IMR-90 (cell line): ENCODE data around the gene PCNX2. TPM values are rescaled to one million over a fixed set of nuclear protein-coding genes. Genes with fewer than 3 reads are reported as not detected.
A peak's percentile ranks its signal among the peaks of the same experiment; 100 is the strongest.

Source experiments
- ATAC-seq: fragments of 200-7000 bp; cut with Tn5 transposase; 2 replicates; pipeline ENCODE4 v1.9.1; 2020; ENCODE audit warnings: low read depth, mild to moderate bottlenecking, moderate library complexity
- BruUV-seq: library from RNA; stranded (reverse); fragments of 400-500 nt; replicated peaks from 2 replicates; lab custom pipeline; 2021; lab: Mats Ljungman, UMichigan
- CTCF ChIA-PET: fragments of 300-600 bp; formaldehyde crosslinking; extraction: SDS; loops from one replicate; lab custom pipeline; 2021; ENCODE audit warnings: antibody characterized with exemption; lab: Yijun Ruan, JAX
- POLR2A ChIA-PET: fragments of 300-600 bp; sonication (Branson Sonifier 250); formaldehyde crosslinking; loops from one replicate; lab custom pipeline; 2022; ENCODE audit warnings: antibody characterized with exemption; ENCODE audit not compliant: unreplicated experiment; lab: Charles Lee
- DNase-seq: peaks from one replicate; pipeline ENCODE4 v3.0.0; 2013
- H2AFZ ChIP-seq: replicated peaks from 2 replicates; pipeline ENCODE3; 2013; ENCODE audit warnings: low read length, mild to moderate bottlenecking; ENCODE audit not compliant: poor library complexity
- H2AK5ac ChIP-seq: 2 replicates; pipeline ENCODE4 v1.6.1; 2013; ENCODE audit warnings: low read depth, low read length, inconsistent platforms
- H2AK9ac ChIP-seq: replicated peaks from 2 replicates; pipeline ENCODE3; 2013; ENCODE audit warnings: mild to moderate bottlenecking, low read depth, low read length, moderate library complexity; ENCODE audit not compliant: poor library complexity
- H2BK120ac ChIP-seq: 2 replicates; pipeline ENCODE4 v1.6.1; 2013; ENCODE audit warnings: low read depth, low read length, inconsistent platforms
- H2BK15ac ChIP-seq: 3 replicates; pipeline ENCODE4 v1.6.1; 2013; ENCODE audit warnings: low read depth, low read length, inconsistent platforms
- H2BK20ac ChIP-seq: 2 replicates; pipeline ENCODE4 v1.6.1; 2013; ENCODE audit warnings: low read depth, mild to moderate bottlenecking, inconsistent platforms, low read length, moderate library complexity
- H2BK5ac ChIP-seq: 2 replicates; pipeline ENCODE4 v1.6.1; 2013; ENCODE audit warnings: mild to moderate bottlenecking, low read depth, low read length, inconsistent platforms; ENCODE audit not compliant: poor library complexity, severe bottlenecking
- H3K14ac ChIP-seq: replicated peaks from 2 replicates; pipeline ENCODE4 v1.6.1; 2013; ENCODE audit warnings: low read depth, low read length, inconsistent platforms
- H3K18ac ChIP-seq: 2 replicates; pipeline ENCODE4 v1.6.1; 2013; ENCODE audit warnings: low read depth, low read length, control low read depth
- H3K23ac ChIP-seq: 2 replicates; pipeline ENCODE4 v1.6.1; 2013; ENCODE audit warnings: low read depth, low read length, inconsistent platforms
- H3K27ac ChIP-seq: 2 replicates; pipeline ENCODE4 v1.5.1; 2013; ENCODE audit warnings: mild to moderate bottlenecking, control low read depth, low read length; ENCODE audit not compliant: insufficient read depth
- H3K27me3 ChIP-seq: 2 replicates; pipeline ENCODE4 v1.6.1; 2013; ENCODE audit warnings: low read length; ENCODE audit not compliant: control insufficient read depth, insufficient read depth
- H3K36me3 ChIP-seq: 2 replicates; pipeline ENCODE4 v1.6.1; 2013; ENCODE audit warnings: low read length, mixed read lengths; ENCODE audit not compliant: control insufficient read depth, insufficient read depth
- H3K4ac ChIP-seq: 2 replicates; pipeline ENCODE4 v1.6.1; 2013; ENCODE audit warnings: low read depth, low read length, inconsistent platforms
- H3K4me1 ChIP-seq: 2 replicates; pipeline ENCODE4 v1.6.1; 2013; ENCODE audit warnings: low read length, mixed read lengths; ENCODE audit not compliant: control insufficient read depth, insufficient read depth
- H3K4me2 ChIP-seq: 2 replicates; pipeline ENCODE4 v1.6.1; 2013; ENCODE audit warnings: low read depth, mild to moderate bottlenecking, control low read depth, low read length, moderate library complexity
- H3K4me3 ChIP-seq: 2 replicates; pipeline ENCODE4 v1.5.1; 2013; ENCODE audit warnings: low read depth, mild to moderate bottlenecking, control low read depth, low read length, moderate library complexity; ENCODE audit not compliant: insufficient read depth
- H3K56ac ChIP-seq: 2 replicates; pipeline ENCODE4 v1.6.1; 2013; ENCODE audit warnings: low read length, inconsistent platforms; ENCODE audit not compliant: insufficient read depth; ENCODE audit errors: extremely low read depth
- H3K79me1 ChIP-seq, 2 experiments: 2 replicates each; pipeline ENCODE4 v1.6.1; 2013; ENCODE audit warnings: low read length in 2 of 2, inconsistent platforms in 1 of 2, low read depth in 1 of 2
- H3K9ac ChIP-seq: 2 replicates; pipeline ENCODE4 v1.6.1; 2013; ENCODE audit warnings: low read depth, low read length, control low read depth
- H3K9me1 ChIP-seq: 2 replicates; pipeline ENCODE4 v1.6.1; 2013; ENCODE audit warnings: low read length, inconsistent platforms; ENCODE audit not compliant: insufficient read depth
- H3K9me3 ChIP-seq: 2 replicates; pipeline ENCODE4 v1.6.1; 2013; ENCODE audit warnings: low read length; ENCODE audit not compliant: control insufficient read depth, insufficient read depth
- H4K20me1 ChIP-seq: 2 replicates; pipeline ENCODE4 v1.6.1; 2013; ENCODE audit warnings: low read length, inconsistent platforms; ENCODE audit not compliant: insufficient read depth
- H4K5ac ChIP-seq: 2 replicates; pipeline ENCODE4 v1.6.1; 2013; ENCODE audit warnings: mild to moderate bottlenecking, low read depth, low read length, control low read depth
- H4K8ac ChIP-seq, 2 experiments: 2 replicates each; pipeline ENCODE4 v1.6.1; 2013; ENCODE audit warnings: low read depth in 2 of 2, low read length in 2 of 2, control low read depth in 1 of 2, inconsistent platforms in 1 of 2
- H4K91ac ChIP-seq: 2 replicates; pipeline ENCODE4 v1.6.1; 2013; ENCODE audit warnings: low read depth, low read length, inconsistent platforms; ENCODE audit not compliant: insufficient read depth
- CHD1 ChIP-seq: IDR thresholded peaks from 2 replicates; pipeline ENCODE4 v1.6.1; 2012; ENCODE audit warnings: low read depth, low read length, improper control_type of control experiment
- MAFK ChIP-seq: IDR thresholded peaks from 2 replicates; pipeline ENCODE4 v1.6.1; 2012; ENCODE audit warnings: low read depth, low read length, improper control_type of control experiment
- MXI1 ChIP-seq: IDR thresholded peaks from 2 replicates; pipeline ENCODE4 v1.6.1; 2012; ENCODE audit warnings: low read depth, mild to moderate bottlenecking, low read length, moderate library complexity, borderline replicate concordance
- RAD21 ChIP-seq: IDR thresholded peaks from 2 replicates; pipeline ENCODE4 v1.6.1; 2012; ENCODE audit warnings: low read length, improper control_type of control experiment
- RFX5 ChIP-seq: IDR thresholded peaks from 2 replicates; pipeline ENCODE4 v1.8.0; 2012; ENCODE audit warnings: low read depth, mild to moderate bottlenecking, low read length, moderate library complexity
- WGBS, 2 experiments: methylation state at CpG; one replicate each; pipeline versions ENCODE4 v1.1.5 to v1.1.7; 2013; ENCODE audit warnings: missing lambda C conversion rate in 2 of 2; ENCODE audit not compliant: insufficient read length in 1 of 2; ENCODE audit errors: extremely low coverage in 2 of 2; 5-methylcytosine and 5-hydroxymethylcytosine counted together
- dilution Hi-C: fragments of 300-500 bp; cut with HindIII; formaldehyde crosslinking; loops from one replicate; pipeline ENCODE4 v1.14.3; 2018; ENCODE audit warnings: low sequenced_read_pairs; ENCODE audit not compliant: unreplicated experiment
- in situ Hi-C: fragments of 300-500 bp; cut with MboI; formaldehyde crosslinking; loops from 3 replicates; pipeline ENCODE4 v1.14.3; 2019; ENCODE audit warnings: low sequenced_read_pairs, inconsistent platforms, mixed read lengths
- intact Hi-C: fragments of 100-400 bp; cut with micrococcal nuclease; formaldehyde crosslinking; loops from 2 replicates; pipeline ENCODE4 v1.10.0; 2022
- polyA plus RNA-seq, 3 experiments: library from polyadenylated mRNA; depleted of rRNA; stranded (reverse); fragments of >200 nt; gene quantifications; 2 replicates each; pipeline ENCODE4 v1.2.3, GENCODE V29; 2012; ENCODE audit warnings: low replicate concordance in 1 of 3
- total RNA-seq: library from RNA; depleted of rRNA; stranded (reverse); fragments of >200 nt; gene quantifications from 2 replicates; pipeline ENCODE4 v1.2.3, GENCODE V29; 2012
- TF ChIP-seq, protein P1 (sequence below): conservative IDR thresholded peaks from 2 replicates; pipeline ENCODE4 v1.5.1; 2012; ENCODE audit warnings: mild to moderate bottlenecking, low read depth, low read length, improper control_type of control experiment

PCNX2 gene
- total and polyA plus RNA-seq, 2 of the 4 experiments (the other 2 are of a cell fraction) = 15.9 to 22.6 TPM

DNA sequence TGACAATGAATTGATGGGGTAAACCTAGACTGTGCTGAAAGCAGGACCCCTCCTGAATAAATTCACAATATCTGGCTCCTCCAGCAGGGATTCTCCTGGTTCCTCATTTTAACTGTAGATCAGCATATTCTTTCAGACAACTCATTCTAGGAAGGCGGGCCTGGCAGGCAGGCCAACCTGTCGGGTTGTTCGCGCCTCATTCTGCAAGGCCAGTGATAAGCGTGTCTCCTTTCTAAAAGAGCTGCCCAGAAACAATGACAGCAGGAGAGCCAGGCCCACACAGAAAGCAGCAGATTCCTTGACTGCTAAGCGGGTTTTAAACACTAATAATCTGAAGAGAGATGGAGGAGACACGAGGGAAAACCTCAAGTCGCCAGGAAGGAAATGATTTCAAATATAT, 275.1 kb downstream of the PCNX2 start:
- peak overlapping the region; percentile 75 for H3K4ac ChIP-seq
- H3K56ac ChIP-seq = no peak overlapping the region; the same call in 1 of the 2 replicates
- no peak overlapping the region for H2BK15ac ChIP-seq
- H4K20me1 ChIP-seq = no peaks in the 10 kb centered on the region
- peak overlapping the region; percentile 71 for H2BK120ac ChIP-seq
- H2AK5ac ChIP-seq = no peak overlapping the region
- intact Hi-C loops (no loop called here), in situ Hi-C loops (no loop called here), dilution Hi-C loops (no loop called here)
- H4K8ac ChIP-seq = peak overlapping the region; percentile 6 to 13; a peak in 2 of 4 replicates
- H3K14ac ChIP-seq = peak overlapping the region; percentile 30
- ATAC-seq (no peak), DNase-seq (peak; percentile 8)
- no peak overlapping the region; the same call in 1 of the 2 replicates for H3K9ac ChIP-seq
- H2BK5ac ChIP-seq = no peak overlapping the region
- H2BK20ac ChIP-seq = peak overlapping the region; percentile 70
- peak overlapping the region; percentile 36 for H4K91ac ChIP-seq
- no peak overlapping the region for H3K4me3 ChIP-seq
- no TSS peak for BruUV-seq
- H3K9me1 ChIP-seq = peaks cover 12% of the 10 kb centered on the region; the same call in 1 of the 2 replicates
- peaks cover 18% of the 10 kb centered on the region for H3K4me1 ChIP-seq
- no peak for TF ChIP-seq MAFK
- TF ChIP-seq, protein P1, sequence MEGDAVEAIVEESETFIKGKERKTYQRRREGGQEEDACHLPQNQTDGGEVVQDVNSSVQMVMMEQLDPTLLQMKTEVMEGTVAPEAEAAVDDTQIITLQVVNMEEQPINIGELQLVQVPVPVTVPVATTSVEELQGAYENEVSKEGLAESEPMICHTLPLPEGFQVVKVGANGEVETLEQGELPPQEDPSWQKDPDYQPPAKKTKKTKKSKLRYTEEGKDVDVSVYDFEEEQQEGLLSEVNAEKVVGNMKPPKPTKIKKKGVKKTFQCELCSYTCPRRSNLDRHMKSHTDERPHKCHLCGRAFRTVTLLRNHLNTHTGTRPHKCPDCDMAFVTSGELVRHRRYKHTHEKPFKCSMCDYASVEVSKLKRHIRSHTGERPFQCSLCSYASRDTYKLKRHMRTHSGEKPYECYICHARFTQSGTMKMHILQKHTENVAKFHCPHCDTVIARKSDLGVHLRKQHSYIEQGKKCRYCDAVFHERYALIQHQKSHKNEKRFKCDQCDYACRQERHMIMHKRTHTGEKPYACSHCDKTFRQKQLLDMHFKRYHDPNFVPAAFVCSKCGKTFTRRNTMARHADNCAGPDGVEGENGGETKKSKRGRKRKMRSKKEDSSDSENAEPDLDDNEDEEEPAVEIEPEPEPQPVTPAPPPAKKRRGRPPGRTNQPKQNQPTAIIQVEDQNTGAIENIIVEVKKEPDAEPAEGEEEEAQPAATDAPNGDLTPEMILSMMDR = no peak
- no peak for TF ChIP-seq MXI1
- TF ChIP-seq RFX5 = no peak
- no peak for TF ChIP-seq RAD21
- TF ChIP-seq CHD1 = no peak
- CTCF ChIA-PET = no interaction called here
- H3K36me3 ChIP-seq = 0 out of 2 replicates have a peak, but pooled peaks cover 2% of the 10 kb centered on the region
- no CpG with 5 or more reads among the region's 8 CpGs for WGBS, 2 experiments
- POLR2A ChIA-PET = no interaction called here
- H3K9me3 ChIP-seq = no peaks in the 10 kb centered on the region
- H3K4me2 ChIP-seq = no peak overlapping the region; the same call in 1 of the 2 replicates
- H3K79me1 ChIP-seq = no peaks in the 10 kb centered on the region
- H3K27me3 ChIP-seq = no peaks in the 10 kb centered on the region
- no peak overlapping the region for H2AK9ac ChIP-seq
- H3K27ac ChIP-seq = peak overlapping the region; percentile 61; the same call in 1 of the 2 replicates
- no peak overlapping the region for H2AFZ ChIP-seq
- H4K5ac ChIP-seq = peak overlapping the region; percentile 59
- H3K18ac ChIP-seq = peak overlapping the region; percentile 62
- H3K23ac ChIP-seq = peak overlapping the region; percentile 15; the same call in 1 of the 2 replicates
